HL-60 (cell line): ENCODE measurements around the gene CPT1A.

Experiments used
- DNase-seq, 2 experiments: peaks; one replicate each; pipeline ENCODE4 v3.0.0-alpha.2; 2010 to 2020; ENCODE audit warnings: low read depth in 1 of 2, low spot score in 1 of 2
- H3K27ac ChIP-seq: fragments of 250-450 bp; sonication (Bioruptor Pico); replicated peaks from 2 replicates; pipeline ENCODE4 v1.5.1; 2020; ENCODE audit warnings: mild to moderate bottlenecking, moderate library complexity
- H3K27me3 ChIP-seq: fragments of 250-450 bp; sonication (Bioruptor Pico); 2 replicates; pipeline ENCODE4 v1.5.1; 2021; ENCODE audit warnings: mild to moderate bottlenecking, moderate library complexity; ENCODE audit not compliant: insufficient read depth, poor library complexity, severe bottlenecking
- H3K4me3 ChIP-seq: replicated peaks from 2 replicates; pipeline ENCODE4 v1.5.1; 2011; ENCODE audit warnings: mild to moderate bottlenecking, control low read depth, low read length; ENCODE audit not compliant: insufficient read depth
- CTCF ChIP-seq: IDR thresholded peaks from one replicate; pipeline ENCODE4 v1.5.1; 2011; ENCODE audit warnings: low read length, control low read depth, inconsistent platforms; ENCODE audit not compliant: insufficient read depth
- GABPA ChIP-seq: IDR thresholded peaks from 2 replicates; pipeline ENCODE4 v1.6.1; 2012; ENCODE audit warnings: low read depth
- POLR2AphosphoS5 ChIP-seq: IDR thresholded peaks from 2 replicates; pipeline ENCODE4 v1.6.1; 2012; ENCODE audit warnings: low read depth
- REST ChIP-seq: IDR thresholded peaks from 2 replicates; pipeline ENCODE4 v1.6.1; 2012; ENCODE audit warnings: low read depth; ENCODE audit not compliant: insufficient replicate concordance
- SPI1 ChIP-seq: IDR thresholded peaks from 2 replicates; pipeline ENCODE4 v1.6.1; 2012; ENCODE audit warnings: low read depth, mild to moderate bottlenecking, borderline replicate concordance

Gene CPT1A

GRCh38 chr11:68749229-68750123, 92.2 kb downstream of the CPT1A start:
- H3K27ac ChIP-seq: peak overlapping the region; percentile 55
- H3K4me3 ChIP-seq: no peak overlapping the region
- TF ChIP-seq REST: no peak
- no peak for TF ChIP-seq SPI1
- no peak for TF ChIP-seq GABPA
- no peak for TF ChIP-seq CTCF
- TF ChIP-seq POLR2AphosphoS5: no peak
- DNase-seq: no peak
- H3K27me3 ChIP-seq: no peaks in the 10 kb centered on the region

GRCh38 chr11:68748061-68748460, 93.7 kb downstream of the CPT1A start:
- H3K27me3 ChIP-seq: no peaks in the 10 kb centered on the region
- H3K27ac ChIP-seq: no peak overlapping the region; the same call in 1 of the 2 replicates
- TF ChIP-seq REST: no peak
- no peak for TF ChIP-seq CTCF
- no peak for TF ChIP-seq GABPA
- no peak for TF ChIP-seq SPI1
- no peak overlapping the region for H3K4me3 ChIP-seq
- DNase-seq: no peak

GRCh38 chr11:68743539-68743938, 98.2 kb downstream of the CPT1A start:
- no peak for DNase-seq
- Histone ChIP-seq H3K27me3 (no peaks in the 10 kb centered on the region), H3K27ac (no peak overlapping the region), H3K4me3 (no peak overlapping the region)
- TF ChIP-seq GABPA: no peak
- TF ChIP-seq POLR2AphosphoS5: no peak
- no peak for TF ChIP-seq CTCF
- no peak for TF ChIP-seq SPI1
- TF ChIP-seq REST: no peak
